Caco-2 (cell line): ENCODE data around the gene SH3BP2. TPM values are rescaled to one million over a fixed set of nuclear protein-coding genes. Genes with fewer than 3 reads are reported as not detected.

Experiments
- BruUV-seq: library from RNA; stranded (reverse); fragments of 400-500 nt; replicated peaks from 2 replicates; lab custom pipeline; 2021; lab: Mats Ljungman, UMichigan
- CTCF ChIA-PET: fragments of 300-600 bp; sonication (Branson Sonifier 250); formaldehyde crosslinking; loops from one replicate; lab custom pipeline; 2022; ENCODE audit warnings: antibody characterized with exemption; lab: Charles Lee
- POLR2A ChIA-PET: fragments of 300-600 bp; sonication (Branson Sonifier 250); formaldehyde crosslinking; loops from one replicate; lab custom pipeline; 2022; ENCODE audit warnings: antibody characterized with exemption; lab: Charles Lee
- DNase-seq, 2 experiments: peaks; one replicate each; pipeline versions ENCODE4 v3.0.0 to v3.0.0-alpha.2; 2020 to 2022
- H3K27me3 ChIP-seq: replicated peaks from 2 replicates; pipeline ENCODE4 v1.6.0; 2011; ENCODE audit warnings: low read length; ENCODE audit not compliant: control insufficient read depth, insufficient read depth
- H3K36me3 ChIP-seq: 2 replicates; pipeline ENCODE4 v1.5.1; 2011; ENCODE audit warnings: low read length; ENCODE audit not compliant: control insufficient read depth, insufficient read depth
- H3K4me1 ChIP-seq: fragments of 250-450 bp; sonication (Bioruptor Pico); 2 replicates; pipeline ENCODE4 v1.5.1; 2020; ENCODE audit warnings: mild to moderate bottlenecking
- H3K4me3 ChIP-seq: 2 replicates; pipeline ENCODE4 v1.5.1; 2011; ENCODE audit warnings: low read depth, mild to moderate bottlenecking, control low read depth, low read length
- H3K9me3 ChIP-seq: fragments of 250-450 bp; sonication (Bioruptor Pico); 2 replicates; pipeline ENCODE4 v1.5.1; 2020; ENCODE audit warnings: mild to moderate bottlenecking, moderate library complexity
- H3K27ac Mint-ChIP-seq: one replicate; pipeline ENCODE4 v1.8.0; 2022; ENCODE audit warnings: mixed read lengths; ENCODE audit not compliant: unreplicated experiment
- H3K27me3 Mint-ChIP-seq: one replicate; pipeline ENCODE4 v1.8.0; 2022; ENCODE audit warnings: mixed read lengths; ENCODE audit not compliant: insufficient read depth, unreplicated experiment
- H3K36me3 Mint-ChIP-seq: one replicate; pipeline ENCODE4 v1.8.0; 2022; ENCODE audit warnings: mild to moderate bottlenecking, mixed read lengths; ENCODE audit not compliant: insufficient read depth, unreplicated experiment
- H3K4me1 Mint-ChIP-seq: one replicate; pipeline ENCODE4 v1.8.0; 2022; ENCODE audit warnings: low read depth, mixed read lengths; ENCODE audit not compliant: unreplicated experiment
- H3K4me3 Mint-ChIP-seq: one replicate; pipeline ENCODE4 v1.8.0; 2022; ENCODE audit warnings: mild to moderate bottlenecking, moderate library complexity, mixed read lengths; ENCODE audit not compliant: unreplicated experiment
- H3K9me3 Mint-ChIP-seq: one replicate; pipeline ENCODE4 v1.8.0; 2022; ENCODE audit warnings: mixed read lengths; ENCODE audit not compliant: unreplicated experiment
- intact Hi-C: fragments of 100-400 bp; cut with micrococcal nuclease; formaldehyde crosslinking; loops from one replicate; pipeline ENCODE4 v1.10.0; 2022; ENCODE audit not compliant: unreplicated experiment
- total RNA-seq: library from RNA; stranded (reverse); gene quantifications from 2 replicates; pipeline ENCODE4 v1.2.3, GENCODE V29; 2022
- TF ChIP-seq, protein P1 (sequence below), 2 experiments: fragments of 200-600 bp in 1 of 2; IDR thresholded peaks; 1 replicate in 1 of 2; 2 replicates in 1 of 2; pipeline versions ENCODE4 v1.5.1 to v1.8.0; 2011 to 2022; ENCODE audit warnings: antibody characterized with exemption in 1 of 2, control low read depth in 1 of 2, inconsistent platforms in 1 of 2, low read depth in 1 of 2, low read length in 1 of 2, mild to moderate bottlenecking in 1 of 2, moderate library complexity in 1 of 2; ENCODE audit not compliant: insufficient read depth in 1 of 2, severe bottlenecking in 1 of 2, unreplicated experiment in 1 of 2

The SH3BP2 gene
- total RNA-seq, 1 experiment from 2014 or later = 44.4 TPM

DNA sequence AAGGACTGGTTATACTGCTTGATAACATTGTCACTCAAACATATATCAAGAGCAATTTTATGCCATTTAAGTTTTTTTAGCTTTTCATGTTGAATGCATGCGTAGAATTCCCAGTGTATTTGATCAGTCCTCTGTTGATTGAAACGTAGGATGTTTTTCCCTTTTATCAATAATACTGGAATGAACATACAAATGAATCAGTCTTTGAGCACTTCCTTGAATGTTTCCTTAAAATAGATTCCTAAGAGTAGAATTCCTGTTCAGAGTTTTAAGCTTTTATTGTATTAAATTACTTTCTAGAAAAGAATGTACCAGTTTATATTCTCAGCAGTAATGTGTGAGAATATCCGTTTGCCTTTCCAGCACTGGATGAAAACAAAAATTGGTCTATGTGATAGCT, 88.5 kb downstream of the SH3BP2 start:
- TF ChIP-seq, protein P1, sequence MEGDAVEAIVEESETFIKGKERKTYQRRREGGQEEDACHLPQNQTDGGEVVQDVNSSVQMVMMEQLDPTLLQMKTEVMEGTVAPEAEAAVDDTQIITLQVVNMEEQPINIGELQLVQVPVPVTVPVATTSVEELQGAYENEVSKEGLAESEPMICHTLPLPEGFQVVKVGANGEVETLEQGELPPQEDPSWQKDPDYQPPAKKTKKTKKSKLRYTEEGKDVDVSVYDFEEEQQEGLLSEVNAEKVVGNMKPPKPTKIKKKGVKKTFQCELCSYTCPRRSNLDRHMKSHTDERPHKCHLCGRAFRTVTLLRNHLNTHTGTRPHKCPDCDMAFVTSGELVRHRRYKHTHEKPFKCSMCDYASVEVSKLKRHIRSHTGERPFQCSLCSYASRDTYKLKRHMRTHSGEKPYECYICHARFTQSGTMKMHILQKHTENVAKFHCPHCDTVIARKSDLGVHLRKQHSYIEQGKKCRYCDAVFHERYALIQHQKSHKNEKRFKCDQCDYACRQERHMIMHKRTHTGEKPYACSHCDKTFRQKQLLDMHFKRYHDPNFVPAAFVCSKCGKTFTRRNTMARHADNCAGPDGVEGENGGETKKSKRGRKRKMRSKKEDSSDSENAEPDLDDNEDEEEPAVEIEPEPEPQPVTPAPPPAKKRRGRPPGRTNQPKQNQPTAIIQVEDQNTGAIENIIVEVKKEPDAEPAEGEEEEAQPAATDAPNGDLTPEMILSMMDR (IDR thresholded peaks at IDR 0.05; ENCODE audit: insufficient read depth in 1 of 2, low read depth in 1 of 2, low read length in 1 of 2, severe bottlenecking in 1 of 2, unreplicated experiment in 1 of 2) = no peak
- Histone ChIP-seq H3K27me3 (no peaks in the 10 kb centered on the region), H3K36me3 (no peaks in the 10 kb centered on the region; the same call in 1 of the 2 replicates), H3K4me1 (no peaks in the 10 kb centered on the region), H3K9me3 (no peaks in the 10 kb centered on the region), H3K4me3 (no peak overlapping the region)
- Mint-ChIP-seq H3K27me3 (no peaks in the 10 kb centered on the region), H3K27ac (no peak overlapping the region), H3K4me1 (peaks cover 6% of the 10 kb centered on the region), H3K4me3 (no peak overlapping the region), H3K9me3 (no peaks in the 10 kb centered on the region), H3K36me3 (peaks cover 47% of the 10 kb centered on the region)
- DNase-seq = no peak
- no TSS peak for BruUV-seq
- ChIA-PET CTCF (interaction anchor here (0.6 kb wide), 1 partner anchor 20 kb away, joined by 3 read pairs; no protein-coding TSS in a partner anchor), POLR2A (no interaction called here)
- intact Hi-C loops = no loop called here

DNA sequence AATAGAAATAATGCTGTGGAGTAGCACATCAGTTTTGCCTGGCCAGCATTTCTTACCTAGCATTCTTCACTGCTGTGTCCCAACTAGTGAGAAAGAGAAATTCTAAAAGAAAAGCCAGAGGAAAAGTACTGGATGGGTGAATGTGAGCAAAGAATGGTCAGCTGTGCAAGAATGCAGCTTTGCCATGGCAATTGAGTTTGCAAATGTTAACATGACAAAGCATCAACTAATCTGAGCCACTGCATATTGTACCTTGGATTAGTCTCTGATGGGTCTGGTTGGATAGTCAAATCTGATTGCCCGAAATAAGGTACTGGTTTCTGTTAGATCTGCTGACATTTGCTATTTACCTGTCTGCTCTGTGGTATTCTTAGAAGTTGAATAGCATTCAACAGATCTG, 89.5 kb downstream of the SH3BP2 start:
- no peaks in the 10 kb centered on the region for H3K27me3 ChIP-seq
- H3K36me3 ChIP-seq = no peaks in the 10 kb centered on the region
- Mint-ChIP-seq H3K27ac (no peak overlapping the region), H3K4me3 (no peak overlapping the region), H3K27me3 (no peaks in the 10 kb centered on the region), H3K4me1 (peaks cover 6% of the 10 kb centered on the region), H3K9me3 (no peaks in the 10 kb centered on the region), H3K36me3 (peaks cover 46% of the 10 kb centered on the region)
- TF ChIP-seq, protein P1 (IDR thresholded peaks at IDR 0.05; ENCODE audit: insufficient read depth in 1 of 2, low read depth in 1 of 2, low read length in 1 of 2, severe bottlenecking in 1 of 2, unreplicated experiment in 1 of 2) = no peak
- no peaks in the 10 kb centered on the region for H3K9me3 ChIP-seq
- intact Hi-C loops = no loop called here
- ChIA-PET CTCF (interaction anchor here (0.9 kb wide), 1 partner anchor 80 kb away, joined by 3 read pairs; no protein-coding TSS in a partner anchor), POLR2A (interaction anchor here (0.7 kb wide), 1 partner anchor 22 kb away, joined by 3 read pairs; no protein-coding TSS in a partner anchor)
- BruUV-seq = no TSS peak
- no peak for DNase-seq
- no peaks in the 10 kb centered on the region for H3K4me1 ChIP-seq
- H3K4me3 ChIP-seq = no peak overlapping the region

DNA sequence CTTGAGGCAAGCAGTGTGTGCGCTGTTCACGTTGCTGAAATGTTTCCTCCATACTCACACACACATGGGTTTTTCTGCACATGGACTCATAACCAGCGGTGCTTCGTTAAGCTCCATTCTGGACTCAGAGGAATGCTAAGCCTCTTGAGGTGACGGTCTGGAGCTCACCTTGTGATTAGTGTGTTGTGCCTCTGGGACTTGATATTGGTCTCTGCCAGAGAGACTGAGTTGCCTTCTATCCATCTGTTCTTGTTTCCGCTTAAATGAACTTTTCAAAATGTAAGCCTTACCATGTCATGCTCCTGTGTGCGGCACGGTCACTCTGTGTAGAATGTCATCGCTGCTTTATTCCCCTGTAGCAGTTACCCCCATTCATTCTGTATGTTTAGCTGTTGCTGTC, 93.3 kb downstream of the SH3BP2 start:
- Mint-ChIP-seq H3K4me3 (no peak overlapping the region), H3K27me3 (no peaks in the 10 kb centered on the region), H3K4me1 (peaks cover 12% of the 10 kb centered on the region), H3K27ac (no peak overlapping the region), H3K9me3 (no peaks in the 10 kb centered on the region), H3K36me3 (peaks cover 40% of the 10 kb centered on the region)
- CTCF ChIA-PET = no interaction called here
- H3K4me3 ChIP-seq = no peak overlapping the region
- intact Hi-C loops = no loop called here
- TF ChIP-seq, protein P1 (IDR thresholded peaks at IDR 0.05; ENCODE audit: insufficient read depth in 1 of 2, low read depth in 1 of 2, low read length in 1 of 2, severe bottlenecking in 1 of 2, unreplicated experiment in 1 of 2) = no peak
- no TSS peak for BruUV-seq
- DNase-seq = no peak
- POLR2A ChIA-PET = no interaction called here
- no peaks in the 10 kb centered on the region for H3K9me3 ChIP-seq
- no peaks in the 10 kb centered on the region for H3K27me3 ChIP-seq
- no peaks in the 10 kb centered on the region for H3K36me3 ChIP-seq
- H3K4me1 ChIP-seq = no peaks in the 10 kb centered on the region
